Sciatic nerve (tissue), 2 donors: Measurements from ENCODE around the gene TMED7. TPM values are rescaled to one million over a fixed set of nuclear protein-coding genes. Genes with fewer than 3 reads are reported as not detected.

Experiments
- ATAC-seq: fragments of 200-7000 bp; cut with Tn5 transposase; one replicate; pipeline ENCODE4 v1.9.1; 2020; ENCODE audit warnings: mild to moderate bottlenecking, moderate library complexity
- DNase-seq: peaks from one replicate; pipeline ENCODE4 v3.0.0-alpha.2; 2020; ENCODE audit warnings: low spot score
- intact Hi-C: fragments of 100-400 bp; cut with DNase I; formaldehyde crosslinking; loops from one replicate; pipeline ENCODE4 v1.14.2; 2022
- total RNA-seq: library from RNA; stranded (reverse); fragmentation: NEBNext Ultra II Directional; extraction: Animal tissue kit (Norgen Biotek cat#: 25700); gene quantifications from one replicate; pipeline ENCODE4 v1.2.1, GENCODE V29; 2021
- donor health status: DM: no; HTN: no; CAD: no.
- donor health status: DM: no; HTN: no; CAD: no.

The TMED7 gene
- total RNA-seq, 1 donor from 2014 or later: 72.5 TPM

DNA sequence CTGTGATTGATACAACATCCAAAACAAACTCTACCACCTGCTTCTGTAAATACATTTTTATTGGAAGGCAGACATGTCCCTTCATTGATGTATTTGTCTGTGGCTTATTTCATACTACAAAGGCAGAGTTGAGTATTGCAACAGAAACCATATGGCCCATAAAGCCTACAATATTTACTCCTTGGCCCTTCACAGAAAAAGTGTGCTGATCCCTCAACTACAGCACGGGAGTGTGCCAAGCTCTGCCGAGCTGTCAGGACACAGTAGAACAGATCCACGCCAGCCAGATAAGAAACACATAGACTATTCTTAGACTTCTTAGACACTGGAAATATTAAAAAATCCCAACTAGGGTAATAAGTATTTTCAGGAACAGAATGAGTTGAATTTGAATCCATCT, 36.8 kb downstream of the TMED7 start:
- intact Hi-C loops: loop anchor here (10.0 kb wide), 1 partner anchor 284 kb away; no protein-coding TSS in a partner anchor

DNA sequence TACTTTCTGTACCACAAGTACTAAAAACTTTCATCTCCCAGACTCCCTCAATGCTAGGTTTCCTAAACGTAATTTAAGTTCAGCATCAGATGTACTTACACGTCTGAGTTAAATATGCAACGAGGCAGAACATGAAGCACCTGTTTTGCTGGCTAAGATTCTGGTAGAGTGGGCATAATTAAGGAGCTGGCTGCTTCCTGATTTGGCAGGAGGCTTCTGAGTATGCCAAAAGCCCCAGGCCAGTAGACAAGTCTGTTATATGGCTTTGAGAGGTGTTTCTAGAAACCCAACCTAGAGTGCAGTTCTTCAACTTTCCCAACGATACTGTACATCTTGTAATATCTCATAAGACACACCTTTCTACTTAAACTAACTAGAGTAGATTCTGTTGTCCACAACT, 37.2 kb downstream of the TMED7 start:
- intact Hi-C loops: loop anchor here (10.0 kb wide), 1 partner anchor 284 kb away; no protein-coding TSS in a partner anchor
- no peak for ATAC-seq

More for the DNA sequence above, 36.8 kb downstream of the TMED7 start:
- ATAC-seq: no peak
- no peak for DNase-seq

DNA sequence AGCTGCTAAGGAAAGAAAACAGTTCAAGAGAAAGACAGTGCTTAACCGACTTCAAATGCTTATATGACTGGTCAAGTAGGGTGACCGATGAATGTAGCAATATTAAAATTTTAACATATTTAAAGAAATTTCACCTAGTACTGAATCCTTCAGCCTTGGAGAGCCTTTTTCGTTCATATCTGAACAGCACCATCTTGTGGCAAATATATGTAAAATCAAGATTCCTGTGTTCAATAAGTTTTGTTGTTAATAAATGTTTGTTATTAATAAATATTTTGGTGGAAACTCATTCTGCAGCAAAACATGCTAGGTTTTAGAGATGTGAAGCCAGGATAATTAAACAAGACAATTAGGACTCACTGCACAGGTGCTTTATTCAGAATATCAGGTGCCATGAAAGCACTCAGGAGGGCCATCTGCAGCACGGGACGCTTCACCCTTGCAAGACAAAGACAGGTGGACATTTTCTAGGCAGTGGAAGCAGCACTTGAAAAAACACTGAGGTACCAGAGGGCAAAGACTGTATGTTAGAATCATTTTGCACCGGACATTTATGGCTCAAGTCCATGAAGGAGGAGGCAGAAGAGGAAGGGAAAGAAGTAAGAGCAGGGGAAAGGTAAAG, 39.2 kb downstream of the TMED7 start:
- no peak for DNase-seq
- no peak for ATAC-seq
- intact Hi-C loops: loop anchor here (10.0 kb wide), 1 partner anchor 282 kb away; no protein-coding TSS in a partner anchor

More for the DNA sequence above, 37.2 kb downstream of the TMED7 start:
- DNase-seq: no peak

DNA sequence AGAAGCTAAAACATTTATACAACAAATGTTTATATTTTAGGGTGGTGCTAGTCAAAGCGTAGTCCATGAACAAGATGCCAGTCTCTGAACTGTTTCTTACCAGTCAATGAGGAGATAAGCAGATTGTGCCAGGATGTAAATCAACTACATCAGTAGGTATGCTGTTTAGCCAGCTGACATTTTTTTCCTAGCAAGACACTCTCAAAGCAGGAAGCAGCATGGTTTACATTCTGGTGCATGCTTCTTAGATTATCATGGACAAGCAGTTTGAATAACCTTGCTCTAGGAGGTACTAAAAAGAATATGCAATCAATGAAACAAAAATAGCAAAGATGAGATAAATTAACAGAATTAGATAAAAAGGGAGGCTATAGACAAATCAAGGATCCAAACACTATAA, 40.6 kb downstream of the TMED7 start:
- ATAC-seq: no peak
- no peak for DNase-seq
- intact Hi-C loops: loop anchor here (10.0 kb wide), 1 partner anchor 280 kb away; no protein-coding TSS in a partner anchor

DNA sequence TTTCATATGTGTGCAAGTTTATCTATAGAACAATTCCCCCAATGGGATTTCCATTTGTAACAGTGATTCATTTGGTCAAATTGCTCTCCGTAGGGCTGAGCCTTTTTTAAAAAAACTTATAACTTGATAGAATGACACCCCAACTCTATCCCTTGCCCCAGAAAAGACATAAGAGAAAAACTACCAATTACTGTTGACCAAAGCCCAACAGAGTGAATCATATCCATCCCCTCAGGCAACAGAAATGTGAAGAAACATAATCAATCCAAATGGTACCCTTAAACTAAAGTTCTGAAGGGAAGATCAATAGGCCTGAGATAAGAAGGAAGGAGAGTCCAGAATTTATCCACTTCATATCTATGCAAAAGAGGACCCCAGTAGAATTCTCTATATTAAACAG, 41.3 kb downstream of the TMED7 start:
- no peak for ATAC-seq
- intact Hi-C loops: loop anchor here (10.0 kb wide), 1 partner anchor 280 kb away; no protein-coding TSS in a partner anchor

DNA sequence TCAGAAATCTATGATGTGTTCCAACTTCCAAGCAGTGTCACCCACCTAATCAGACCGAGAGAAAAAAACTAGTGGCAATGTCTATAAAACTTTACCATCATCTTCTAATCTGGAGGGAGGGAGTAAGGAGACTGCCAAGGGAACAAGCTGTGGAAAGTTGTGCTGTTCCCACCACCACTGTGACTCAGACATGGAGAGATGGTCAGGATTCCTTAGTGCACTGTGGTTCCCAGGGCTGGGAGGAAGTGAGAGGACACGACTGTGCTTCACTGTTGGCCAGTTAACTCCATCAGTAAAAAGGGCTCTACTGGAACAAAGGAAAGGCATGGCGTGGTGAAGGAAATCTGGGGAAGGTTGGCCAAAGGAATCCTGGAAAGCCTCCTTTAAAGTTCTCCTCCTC, 42.4 kb downstream of the TMED7 start:
- intact Hi-C loops: loop anchor here (10.0 kb wide), 1 partner anchor 279 kb away; no protein-coding TSS in a partner anchor
- ATAC-seq (no peak), DNase-seq (no peak)

More for the DNA sequence above, 41.3 kb downstream of the TMED7 start:
- no peak for DNase-seq

DNA sequence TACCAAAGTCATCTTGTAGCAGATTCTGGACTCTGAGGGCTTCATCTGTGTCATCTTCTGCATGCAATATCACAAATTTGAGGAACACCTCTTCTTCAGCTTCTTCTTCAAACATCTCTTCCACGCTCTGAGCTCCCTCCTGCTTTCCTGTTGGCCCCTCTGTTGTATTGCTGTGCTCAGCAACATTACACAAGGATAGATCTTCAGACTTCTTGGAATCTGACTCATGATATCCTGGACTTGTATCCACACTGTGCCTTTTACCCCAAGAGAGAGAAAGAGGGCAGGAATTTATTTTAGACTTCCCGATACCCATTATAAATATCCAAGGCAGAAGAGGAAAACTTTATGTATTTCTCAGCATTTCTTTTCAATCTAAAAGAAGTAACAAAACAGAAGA, 44.9 kb downstream of the TMED7 start:
- DNase-seq (no peak), ATAC-seq (no peak)
- intact Hi-C loops: loop anchor here (10.0 kb wide), 1 partner anchor 276 kb away; no protein-coding TSS in a partner anchor

DNA sequence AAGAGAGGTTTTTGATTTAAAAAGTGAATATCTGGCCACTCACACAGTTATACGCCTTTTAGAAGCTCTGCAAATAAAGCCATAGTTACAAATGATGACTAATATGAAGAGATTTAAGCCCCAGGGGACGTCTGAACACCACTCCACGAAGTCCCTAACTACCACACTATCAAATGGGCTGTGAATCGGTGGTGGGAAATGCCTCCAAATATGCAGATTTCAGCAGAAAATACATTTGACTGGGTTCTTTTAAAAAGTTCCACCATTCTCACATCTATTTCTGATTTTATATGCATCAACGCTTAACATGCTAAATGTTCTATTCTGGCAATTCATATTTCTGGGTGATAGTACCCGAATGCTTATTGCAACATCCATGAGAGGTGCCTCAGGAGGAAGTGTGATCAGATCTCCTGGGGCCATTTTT, 46.1 kb downstream of the TMED7 start:
- DNase-seq (no peak), ATAC-seq (no peak)
- intact Hi-C loops: loop anchor here (10.0 kb wide), 1 partner anchor 275 kb away; no protein-coding TSS in a partner anchor

DNA sequence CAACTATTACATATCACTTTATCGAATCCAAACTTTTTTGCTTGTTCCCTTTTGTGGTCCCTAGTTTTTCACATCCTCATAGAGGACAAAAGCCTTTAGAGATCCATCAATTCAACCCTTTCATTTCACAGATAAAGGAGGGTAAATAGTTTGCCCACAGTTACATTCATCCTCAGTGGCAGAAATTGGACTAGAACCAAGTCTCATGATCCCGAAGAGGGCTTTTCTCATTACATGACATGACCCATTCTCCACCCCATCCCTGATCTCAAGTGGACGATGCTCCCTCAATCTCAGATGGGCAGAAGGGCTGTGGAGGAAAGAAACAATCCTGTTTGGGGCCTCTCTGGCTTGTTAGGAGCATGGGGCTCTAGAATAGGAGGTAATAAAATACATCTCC, 46.6 kb downstream of the TMED7 start:
- DNase-seq: no peak
- intact Hi-C loops: no loop called here
- no peak for ATAC-seq

DNA sequence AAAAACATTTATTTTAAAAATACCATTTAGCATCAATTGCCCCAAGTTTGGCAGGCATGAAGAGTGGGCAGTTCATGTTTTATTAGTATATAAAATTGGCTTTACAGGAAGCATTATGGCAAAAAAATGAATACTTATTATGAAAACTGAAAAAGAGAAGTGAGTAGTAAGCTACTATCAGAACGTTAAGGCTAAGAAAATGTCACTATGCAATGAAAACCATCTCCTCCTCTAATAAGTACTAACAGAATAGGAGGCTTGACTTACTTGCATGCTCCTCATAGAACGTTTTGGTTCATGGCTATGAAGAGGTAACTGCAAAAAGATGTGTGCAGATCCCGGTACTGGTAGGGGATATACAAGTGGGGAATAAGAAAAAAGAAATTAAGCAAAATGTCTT, 47.2 kb downstream of the TMED7 start:
- intact Hi-C loops: no loop called here
- DNase-seq (no peak), ATAC-seq (no peak)

DNA sequence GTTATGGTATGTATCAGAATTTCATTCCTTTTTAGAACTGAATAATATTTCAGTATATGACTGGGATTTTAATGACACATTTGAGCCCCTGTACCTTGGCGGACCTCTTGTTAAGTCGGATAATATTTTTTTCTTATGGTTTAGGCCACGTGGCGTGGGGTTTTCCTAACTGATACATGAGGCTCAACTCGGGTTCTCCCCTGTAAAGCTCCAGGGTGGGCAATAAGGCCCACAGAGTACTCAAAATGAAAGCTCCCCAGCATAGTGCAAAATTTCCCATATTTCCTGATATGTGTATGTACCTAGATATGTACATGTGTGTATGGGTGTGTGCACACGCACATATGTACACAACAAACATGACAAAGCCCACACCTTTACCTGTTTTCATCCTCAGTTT, 48.1 kb downstream of the TMED7 start:
- ATAC-seq (no peak), DNase-seq (no peak)
- intact Hi-C loops: no loop called here

DNA sequence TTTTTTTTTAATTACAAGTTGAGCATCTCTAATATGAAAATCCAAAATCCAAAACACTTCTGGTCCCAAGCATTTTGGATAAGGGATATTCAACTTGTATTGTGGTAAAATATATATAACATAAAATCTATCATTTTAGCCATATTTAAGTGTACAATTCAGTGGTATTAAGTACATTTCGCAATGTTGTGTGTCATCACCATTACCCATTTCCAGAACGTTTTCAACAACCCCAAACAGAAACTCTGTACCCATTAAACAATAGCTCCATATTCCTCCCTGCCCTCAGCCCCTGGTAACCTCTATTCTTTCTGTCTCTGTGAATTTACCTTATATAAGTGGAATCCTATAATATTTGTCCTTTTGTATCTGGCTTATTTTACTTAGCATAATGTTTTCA, 48.5 kb downstream of the TMED7 start:
- ATAC-seq (no peak), DNase-seq (no peak)
- intact Hi-C loops: no loop called here

DNA sequence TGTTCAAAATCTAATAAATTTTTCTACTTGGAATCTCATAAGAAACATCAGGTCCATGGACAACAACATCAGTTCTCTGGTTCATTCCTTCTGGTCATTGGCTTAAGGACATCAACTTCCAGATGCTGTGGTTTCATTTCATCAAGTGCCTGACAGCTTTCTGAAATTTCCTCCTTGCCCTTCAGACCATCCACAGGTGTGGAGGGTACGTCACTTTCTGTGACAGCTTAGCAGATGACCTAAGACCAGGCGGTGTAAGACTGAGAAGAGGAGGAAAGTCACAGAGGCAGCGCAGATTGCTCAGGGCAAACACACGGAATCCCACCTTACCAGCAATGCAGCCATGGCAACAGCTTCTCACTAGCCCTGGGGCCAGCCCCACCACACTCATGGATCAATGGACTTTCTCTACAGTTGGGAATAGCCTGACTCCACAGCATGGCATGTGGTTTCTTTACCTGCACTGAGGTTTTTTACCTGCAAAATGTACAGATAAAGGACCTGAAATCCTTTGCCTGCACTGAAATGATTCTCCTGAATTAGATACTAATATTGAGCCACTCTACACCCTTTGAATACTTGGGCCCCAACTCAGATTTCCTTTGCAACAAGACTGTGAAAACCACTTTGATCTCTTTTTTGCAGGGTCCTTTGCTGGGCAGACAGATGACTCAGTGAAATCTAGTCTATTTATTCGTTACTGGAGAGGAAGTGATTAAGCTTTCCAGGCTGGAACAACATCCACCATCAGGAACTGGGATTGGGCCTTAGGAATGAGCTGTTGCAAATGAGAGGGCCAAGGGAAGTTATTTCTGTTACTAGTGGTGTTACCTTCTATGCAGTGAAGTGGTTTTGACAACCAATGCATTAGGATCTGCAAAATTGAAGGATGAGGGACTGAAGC, 50.4 kb downstream of the TMED7 start:
- DNase-seq (no peak), ATAC-seq (no peak)
- intact Hi-C loops: no loop called here

DNA sequence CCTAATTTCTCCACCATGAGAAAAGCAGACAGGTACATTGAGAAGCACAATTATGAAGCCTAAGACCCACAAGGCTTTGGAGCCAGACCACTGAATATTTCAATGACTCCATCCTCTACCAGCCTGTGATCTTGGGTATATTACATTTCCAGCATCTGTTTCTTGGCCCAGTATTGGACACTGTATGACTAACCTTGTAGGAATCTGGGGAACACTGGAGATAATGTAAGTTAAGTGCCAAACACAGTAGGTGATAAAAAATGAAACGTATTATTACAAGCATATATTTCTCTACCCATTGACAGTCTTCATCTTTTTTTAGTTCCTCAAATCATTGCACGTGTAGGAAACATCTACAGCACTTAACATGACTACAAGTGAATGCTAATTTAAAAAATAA, 52.7 kb downstream of the TMED7 start:
- ATAC-seq: no peak

DNA sequence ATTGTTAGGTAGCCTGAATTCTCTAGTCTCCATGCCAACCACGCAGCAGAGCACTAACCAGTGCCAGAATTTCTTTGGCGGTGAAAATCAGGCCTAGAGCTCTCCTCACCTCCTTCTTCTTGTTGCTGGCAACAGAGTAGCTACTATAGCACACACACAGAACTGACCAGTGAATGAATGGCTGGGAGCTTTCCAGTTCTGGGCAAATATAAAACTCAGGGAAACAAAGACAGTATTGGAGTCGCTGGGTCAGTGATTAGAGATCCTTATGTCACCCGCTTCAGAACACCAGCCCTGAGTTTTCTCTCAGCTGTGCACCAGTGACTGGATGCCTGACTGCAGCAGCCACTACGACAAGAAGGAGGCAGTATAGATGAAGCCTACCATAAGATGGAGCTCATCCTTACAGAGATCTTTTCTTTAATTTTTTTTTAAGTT, 54.4 kb downstream of the TMED7 start:
- ATAC-seq (peak; percentile 87), DNase-seq (no peak)
- intact Hi-C loops: no loop called here

More for the DNA sequence above, 52.7 kb downstream of the TMED7 start:
- intact Hi-C loops: no loop called here
- DNase-seq: no peak

DNA sequence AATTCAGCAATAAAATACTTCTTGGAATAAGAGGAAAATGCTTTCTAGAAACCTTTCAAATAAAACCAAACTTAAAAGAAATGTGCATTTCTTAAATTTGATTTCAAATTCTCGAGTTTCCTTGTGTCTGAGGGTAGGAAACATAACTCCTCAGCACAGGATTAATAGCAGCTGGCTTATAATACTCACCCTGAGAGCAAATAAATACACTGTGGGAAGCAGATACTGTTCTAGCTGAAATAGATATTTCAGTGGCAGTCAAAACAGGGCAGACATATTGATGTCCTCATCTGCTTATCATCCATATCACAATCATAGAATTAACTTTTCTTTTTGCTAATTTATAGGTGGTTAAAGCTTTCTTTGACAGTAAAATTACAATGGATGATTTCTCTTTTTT, 57.2 kb downstream of the TMED7 start:
- ATAC-seq (no peak), DNase-seq (no peak)
- intact Hi-C loops: no loop called here

DNA sequence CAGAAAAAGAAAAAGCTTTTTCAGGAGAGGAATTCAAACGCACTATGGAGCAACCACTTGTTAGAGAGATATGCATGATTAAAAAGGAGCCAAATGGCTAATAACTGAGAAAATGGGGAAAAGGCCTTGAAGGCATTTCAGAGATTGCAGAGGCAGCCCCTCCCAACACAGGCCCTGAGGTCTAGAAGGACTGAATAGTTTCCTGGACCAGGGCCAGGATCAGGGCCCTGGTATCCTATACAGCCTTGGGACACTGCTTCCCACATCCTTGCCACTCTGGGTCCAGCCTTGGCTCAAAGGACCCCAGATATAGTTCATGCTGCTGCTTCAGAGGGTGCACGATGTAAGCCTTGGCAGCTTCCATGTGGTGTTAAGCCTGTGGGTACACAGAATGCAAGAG, 60.6 kb downstream of the TMED7 start:
- ATAC-seq (no peak), DNase-seq (no peak)
- intact Hi-C loops: no loop called here
